KOPT-K1 (cell line): ENCODE measurements around the gene FA2H.
A peak's percentile ranks its signal among the peaks of the same experiment; 100 is the strongest.
"Not testable (repeated sequence)": the region's sequence is repeated elsewhere in the genome, so short reads cannot be mapped to it uniquely, and the experiment has no call there.

ENCODE experiments used
- H3K27ac ChIP-seq: fragments of 200-600 bp; sonication (generic); 2 replicates; pipeline ENCODE4 v1.5.1; 2016; ENCODE audit warnings: antibody characterized with exemption, mild to moderate bottlenecking, low read depth, low read length; ENCODE audit not compliant: poor library complexity, severe bottlenecking
- H3K36me3 ChIP-seq: fragments of 200-600 bp; sonication (generic); 2 replicates; pipeline ENCODE4 v1.5.1; 2017; ENCODE audit warnings: antibody characterized with exemption, mild to moderate bottlenecking, low read length, moderate library complexity; ENCODE audit not compliant: insufficient read depth
- H3K9me3 ChIP-seq: fragments of 200-600 bp; sonication (generic); 2 replicates; pipeline ENCODE4 v1.5.1; 2017; ENCODE audit warnings: antibody characterized with exemption, low read length, mild to moderate bottlenecking; ENCODE audit not compliant: insufficient read depth, poor library complexity, severe bottlenecking

The FA2H gene

GRCh38 chr16:74700438-74701225, 74.0 kb downstream of the FA2H start, which contains the start of gene MLKL:
MLKL (minus strand) TSS chr16:74700862; CDS start chr16:74695757, 5,105 bp downstream.
- H3K36me3 ChIP-seq = no peaks in the 10 kb centered on the region
- H3K9me3 ChIP-seq = no peaks in the 10 kb centered on the region
- peak within 1 kb of the TSS; percentile 84 for H3K27ac ChIP-seq

- peaks cover 3% of the 10 kb centered on the region for H3K36me3 ChIP-seq
- peak overlapping the region; percentile 84 for H3K27ac ChIP-seq
- H3K9me3 ChIP-seq = no peaks in the 10 kb centered on the region
These were observed 74.5 kb downstream of the FA2H start for GRCh38 chr16:74700116-74700437.

DNA sequence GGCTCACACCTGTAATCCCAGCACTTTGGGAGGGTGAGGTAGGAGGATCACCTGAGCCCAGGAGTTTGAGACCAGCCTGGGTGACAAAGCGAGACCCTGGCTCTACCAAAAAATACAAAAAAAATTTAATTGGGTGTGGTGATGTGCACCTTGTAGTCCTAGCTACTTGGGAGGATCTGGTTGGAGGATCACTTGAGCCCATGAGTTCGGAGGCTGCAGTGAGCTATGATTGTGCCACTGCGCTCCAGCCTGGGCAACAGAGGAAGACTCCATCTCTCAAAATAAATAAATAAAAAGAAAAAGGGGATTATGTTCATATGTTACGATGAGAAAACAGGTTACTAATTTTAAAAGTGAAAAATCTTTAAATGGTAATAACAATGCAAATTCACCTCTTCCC, 75.0 kb downstream of the FA2H start:
- Histone ChIP-seq H3K27ac (peak overlapping the region; percentile 84), H3K36me3 (peaks cover 7% of the 10 kb centered on the region), H3K9me3 (no peaks in the 10 kb centered on the region)

DNA sequence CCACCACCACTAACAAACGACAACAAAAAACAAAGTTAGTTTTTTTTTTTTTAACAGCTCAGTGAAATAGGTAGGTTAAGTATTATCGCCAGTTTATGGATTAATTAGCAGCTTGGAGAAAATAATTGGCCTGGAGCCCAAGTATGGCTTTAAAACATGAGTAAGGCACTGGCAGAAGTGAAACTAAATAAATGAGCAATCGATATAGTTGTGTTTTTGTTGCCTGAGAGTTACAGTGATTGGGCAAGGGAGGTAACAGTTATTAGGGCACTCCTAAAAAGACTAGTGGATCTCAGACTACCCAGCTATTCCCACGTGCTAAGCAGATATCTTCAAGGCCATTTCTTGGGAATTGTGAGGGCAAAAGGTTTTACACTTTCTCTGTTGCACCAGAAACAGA, 76.4 kb downstream of the FA2H start:
- Histone ChIP-seq H3K9me3 (no peaks in the 10 kb centered on the region), H3K27ac (peak overlapping the region; percentile 7), H3K36me3 (peaks cover 14% of the 10 kb centered on the region)

- no peak overlapping the region for H3K27ac ChIP-seq
- no peaks in the 10 kb centered on the region for H3K9me3 ChIP-seq
- H3K36me3 ChIP-seq = peaks cover 33% of the 10 kb centered on the region
These were observed 78.9 kb downstream of the FA2H start for GRCh38 chr16:74695450-74696422.

GRCh38 chr16:74691093-74691855, 83.3 kb downstream of the FA2H start:
- Histone ChIP-seq H3K36me3 (peaks cover 67% of the 10 kb centered on the region), H3K9me3 (no peaks in the 10 kb centered on the region), H3K27ac (no peak overlapping the region)

- Histone ChIP-seq H3K36me3 (peaks cover 67% of the 10 kb centered on the region), H3K27ac (no peak overlapping the region), H3K9me3 (no peaks in the 10 kb centered on the region)
These were observed 92.1 kb downstream of the FA2H start for GRCh38 chr16:74682556-74682955.

GRCh38 chr16:74680681-74681080, 93.9 kb downstream of the FA2H start:
- Histone ChIP-seq H3K36me3 (peaks cover 64% of the 10 kb centered on the region), H3K27ac (no peak overlapping the region), H3K9me3 (no peaks in the 10 kb centered on the region)

- Histone ChIP-seq H3K9me3 (no peaks in the 10 kb centered on the region), H3K27ac (no peak overlapping the region), H3K36me3 (peaks cover 62% of the 10 kb centered on the region)
These were observed 94.6 kb downstream of the FA2H start for GRCh38 chr16:74679983-74680382.

DNA sequence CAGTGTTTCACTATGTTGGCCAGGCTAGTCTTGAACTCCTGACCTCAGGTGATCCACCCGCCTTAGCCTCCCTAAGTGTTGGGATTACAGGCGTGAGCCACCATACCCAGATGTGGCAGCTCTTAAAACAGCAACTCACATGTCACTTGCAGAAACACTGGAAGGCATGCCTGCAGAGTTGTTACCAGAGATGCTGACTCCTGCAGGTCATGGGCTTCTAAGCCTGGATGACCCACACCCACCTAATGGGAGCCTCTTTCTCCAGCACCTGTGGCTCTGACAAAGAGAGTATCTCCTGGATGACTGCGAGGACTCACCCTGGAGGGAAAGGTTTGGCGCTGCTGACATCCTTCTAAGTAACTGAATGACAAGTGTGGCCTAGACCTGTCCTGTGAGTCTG, 96.8 kb downstream of the FA2H start:
- peaks cover 76% of the 10 kb centered on the region for H3K36me3 ChIP-seq
- H3K27ac ChIP-seq = no peak overlapping the region
- H3K9me3 ChIP-seq = no peaks in the 10 kb centered on the region

DNA sequence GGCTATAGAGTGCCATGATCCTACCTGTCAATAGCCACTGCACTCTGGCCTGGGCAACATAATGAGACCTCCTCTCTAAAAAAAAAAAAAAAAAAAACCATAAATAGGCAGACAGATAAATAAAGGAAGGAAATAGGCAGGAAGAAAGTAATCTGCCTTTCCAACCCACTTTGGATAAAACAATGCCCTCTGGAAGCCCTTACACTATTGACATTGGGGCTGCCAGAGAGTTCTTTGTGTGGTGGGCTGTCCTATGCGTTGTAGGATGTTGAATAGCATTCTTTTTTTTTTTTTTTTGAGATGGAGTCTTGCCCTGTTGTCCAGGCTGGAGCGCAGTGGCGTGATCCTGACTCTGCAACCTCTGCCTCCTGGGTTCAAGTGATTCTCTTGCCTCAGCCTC, 100.7 kb downstream of the FA2H start:
- peaks cover 55% of the 10 kb centered on the region for H3K36me3 ChIP-seq
- H3K9me3 ChIP-seq = peaks cover 2% of the 10 kb centered on the region
- no peak overlapping the region for H3K27ac ChIP-seq

GRCh38 chr16:74668877-74669276, 105.7 kb downstream of the FA2H start:
- H3K36me3 ChIP-seq = peaks cover 48% of the 10 kb centered on the region
- H3K9me3 ChIP-seq, H3K27ac ChIP-seq: not testable (repeated sequence)

- Histone ChIP-seq H3K36me3 (peaks cover 49% of the 10 kb centered on the region), H3K27ac (peak overlapping the region; percentile 99)
These were observed 107.3 kb downstream of the FA2H start for GRCh38 chr16:74667255-74667700.

GRCh38 chr16:74666425-74667254, 108.0 kb downstream of the FA2H start, which contains the start of gene RFWD3:
RFWD3 (minus strand) TSS chr16:74666877; CDS start chr16:74661449, 5,428 bp downstream.
- Histone ChIP-seq H3K9me3 (peaks cover 4% of the 10 kb centered on the region), H3K36me3 (peaks cover 49% of the 10 kb centered on the region), H3K27ac (peak within 1 kb of the TSS; percentile 99)

More at GRCh38 chr16:74667255-74667700, 107.3 kb downstream of the FA2H start:
- H3K9me3 ChIP-seq = peaks cover 4% of the 10 kb centered on the region
